ENCODE results near the gene GAN.

The GAN gene

GRCh38 chr16:81431554-81432353, 117.0 kb downstream of the GAN start:
- no peak for DNase-seq (ENCODE audit: low spot score)

- no peak for DNase-seq (ENCODE audit: low spot score)
These were observed 118.3 kb downstream of the GAN start for GRCh38 chr16:81432937-81433557.

- no peak for DNase-seq (ENCODE audit: low spot score)
These were observed 120.3 kb downstream of the GAN start for GRCh38 chr16:81435103-81435502.

GRCh38 chr16:81435567-81435966, 120.8 kb downstream of the GAN start:
- no peak for DNase-seq (ENCODE audit: low spot score)

GRCh38 chr16:81436386-81436785, 121.6 kb downstream of the GAN start:
- no peak for DNase-seq (ENCODE audit: low spot score)

GRCh38 chr16:81437865-81438264, 123.1 kb downstream of the GAN start:
- DNase-seq (ENCODE audit: low spot score) = no peak

Data from HuH-7 (cell line).